ENCODE data around the gene TNIK. TPM values are rescaled to one million over a fixed set of nuclear protein-coding genes. Genes with fewer than 3 reads are reported as not detected.

TNIK gene
- total RNA-seq, 1 donor from 2014 or later: 42.2 TPM

DNA sequence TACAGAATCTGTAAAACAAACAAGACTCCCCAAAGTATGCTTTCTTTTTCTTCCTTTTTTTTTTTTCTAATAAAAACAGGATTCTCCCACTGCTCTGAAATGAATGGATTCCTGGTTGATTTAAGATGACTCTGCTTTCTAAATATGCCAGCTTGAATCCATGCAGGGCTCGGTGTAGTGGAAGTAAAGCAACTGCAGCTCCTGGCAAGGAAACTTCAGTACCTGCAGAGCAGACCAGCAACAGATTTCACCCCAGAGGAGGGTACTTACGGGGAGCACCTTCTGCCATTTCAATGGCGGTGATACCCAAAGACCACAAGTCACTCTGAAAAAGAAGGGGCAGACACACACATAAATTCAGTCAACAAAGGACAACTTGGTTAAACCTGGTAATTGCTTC lies 283.1 kb downstream of the TNIK start:
- intact Hi-C loops (cut with DNase I): no loop called here
- DNase-seq (ENCODE audit: low spot score): no peak

DNA sequence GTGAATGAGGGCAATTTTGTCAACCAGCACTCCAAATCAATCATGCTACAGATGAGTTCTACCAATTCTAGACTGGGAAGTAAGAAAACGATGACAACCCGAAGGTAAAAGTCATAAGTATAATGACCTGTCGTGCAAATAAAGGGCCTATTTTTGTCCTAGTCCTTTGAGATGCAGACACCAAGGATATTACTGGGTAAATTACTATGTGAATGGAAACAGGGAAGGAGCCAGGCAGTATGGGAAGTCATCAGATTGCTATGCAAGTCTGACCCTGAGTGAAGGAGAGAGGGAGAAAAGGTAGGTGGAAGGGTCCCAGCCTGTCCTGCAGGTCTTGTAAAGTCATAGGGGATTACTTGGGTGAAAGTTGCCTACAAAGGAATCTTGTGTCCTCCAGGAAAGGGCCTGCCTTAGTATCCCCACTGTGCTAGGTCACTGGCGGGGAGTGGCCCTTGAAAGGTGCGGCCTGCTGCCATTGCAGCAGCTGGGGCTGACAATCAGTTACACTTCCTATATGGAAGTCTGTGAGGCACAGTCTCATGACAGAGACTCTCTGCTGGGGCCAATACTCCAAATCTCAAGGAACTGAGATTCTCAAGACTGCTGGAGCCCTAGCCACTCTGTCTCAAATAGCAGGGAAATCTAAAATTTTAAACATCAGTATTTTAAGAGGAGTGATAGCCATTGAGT lies 283.8 kb downstream of the TNIK start:
- intact Hi-C loops (cut with DNase I): no loop called here

DNA sequence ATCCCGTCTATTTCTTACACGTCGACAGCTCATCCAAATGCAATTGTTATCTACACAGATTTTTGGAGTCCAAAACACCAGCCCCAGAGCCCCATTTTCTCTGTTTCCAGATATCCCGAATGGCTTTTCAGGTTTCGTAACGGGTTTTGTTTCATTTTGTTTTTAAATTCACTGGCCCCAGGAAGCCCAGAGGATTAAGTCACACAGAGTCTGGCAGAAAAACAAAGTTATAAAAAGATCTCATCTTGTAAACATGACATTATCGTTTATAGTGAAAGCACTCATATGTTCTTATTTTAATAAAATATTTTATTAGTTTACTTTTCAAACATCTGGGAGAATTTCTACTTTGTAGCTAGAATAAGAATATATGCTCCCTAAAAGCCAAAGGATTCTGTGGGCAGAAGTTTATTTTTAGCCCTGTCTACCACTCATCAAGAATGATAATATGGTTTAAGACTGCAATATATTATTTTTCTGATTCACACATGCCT lies 284.4 kb downstream of the TNIK start:
- DNase-seq (ENCODE audit: low spot score): no peak
- intact Hi-C loops (cut with DNase I): no loop called here

More for the DNA sequence above, 283.8 kb downstream of the TNIK start:
- no peak for DNase-seq (ENCODE audit: low spot score)

DNA sequence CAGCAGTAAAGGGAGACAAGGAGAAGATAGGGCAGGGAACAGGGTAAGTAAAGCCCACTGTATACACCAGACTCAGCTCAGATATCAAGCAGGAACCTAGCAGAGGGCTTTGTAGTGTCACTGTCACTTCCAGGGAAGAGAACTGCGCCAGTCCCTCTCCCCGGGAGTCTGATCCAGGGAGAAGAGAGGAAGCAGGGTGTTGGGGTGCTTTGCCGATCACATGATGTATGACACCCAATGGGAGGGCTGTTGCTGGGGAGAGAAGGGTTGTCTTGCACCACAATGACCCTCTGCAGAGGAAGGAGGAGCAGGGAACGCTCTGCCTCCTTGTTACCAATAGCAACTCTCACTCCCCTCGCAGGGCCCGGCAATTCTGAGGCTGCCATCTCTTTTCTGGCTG lies 286.5 kb downstream of the TNIK start:
- DNase-seq (ENCODE audit: low spot score): no peak
- intact Hi-C loops (cut with DNase I): no loop called here

DNA sequence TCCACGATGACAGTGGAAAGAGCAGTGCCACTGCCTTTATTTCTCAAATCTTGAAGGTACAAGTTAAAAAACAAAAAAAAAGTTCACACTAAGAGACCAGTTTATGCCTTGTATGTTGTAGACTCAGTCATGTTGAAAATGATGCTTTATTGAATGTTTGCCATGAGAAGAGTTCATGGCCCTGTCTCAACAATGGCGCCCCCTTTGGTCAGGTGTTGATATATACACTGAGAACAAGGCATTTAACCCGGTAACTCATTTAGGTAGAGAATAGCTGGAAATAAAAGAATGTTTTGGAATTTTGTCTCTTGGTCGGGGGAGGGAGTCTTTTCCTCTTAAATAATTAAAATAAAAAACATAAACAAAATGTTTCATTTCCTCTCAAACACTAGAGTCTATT lies 288.1 kb downstream of the TNIK start:
- intact Hi-C loops (cut with DNase I): no loop called here
- no peak for DNase-seq (ENCODE audit: low spot score)

DNA sequence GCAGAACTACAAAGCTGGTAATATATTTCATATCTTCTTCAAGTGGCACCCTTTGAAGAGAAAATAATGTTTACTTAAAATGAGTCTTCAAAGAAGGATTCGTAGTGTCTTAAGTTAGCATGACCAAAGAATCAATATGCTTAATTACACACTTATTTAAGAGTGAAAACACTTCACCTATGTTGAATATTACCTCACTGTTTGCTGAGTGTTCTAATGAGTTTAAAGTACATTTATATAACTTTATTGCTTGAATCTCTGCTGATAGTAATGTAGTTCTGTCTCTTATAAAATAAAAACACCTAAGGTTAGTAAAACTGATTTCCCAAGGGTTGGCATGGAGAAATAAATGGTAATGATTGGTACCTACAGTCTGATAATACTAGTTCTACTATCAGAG lies 290.3 kb downstream of the TNIK start:
- intact Hi-C loops (cut with DNase I): no loop called here
- no peak for DNase-seq (ENCODE audit: low spot score)

DNA sequence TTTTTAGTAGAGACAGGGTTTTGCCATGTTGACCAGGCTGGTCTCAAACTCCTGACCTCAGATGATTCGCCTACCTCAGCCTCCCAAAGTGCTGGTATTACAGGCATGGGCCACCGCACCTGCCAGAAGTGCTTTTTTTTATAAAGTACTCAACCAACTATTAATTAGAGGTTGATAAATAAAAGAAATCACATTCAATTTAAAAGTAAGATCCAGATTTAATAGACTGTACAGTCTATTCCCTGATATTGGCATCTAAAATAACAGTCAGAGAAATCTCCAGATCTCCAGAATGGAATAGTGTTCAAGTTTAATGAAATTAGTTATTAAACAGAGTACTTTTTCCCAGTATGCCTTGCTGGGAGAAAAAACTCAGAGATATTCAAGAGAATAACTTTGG lies 290.8 kb downstream of the TNIK start:
- no peak for DNase-seq (ENCODE audit: low spot score)
- intact Hi-C loops (cut with DNase I): no loop called here

DNA sequence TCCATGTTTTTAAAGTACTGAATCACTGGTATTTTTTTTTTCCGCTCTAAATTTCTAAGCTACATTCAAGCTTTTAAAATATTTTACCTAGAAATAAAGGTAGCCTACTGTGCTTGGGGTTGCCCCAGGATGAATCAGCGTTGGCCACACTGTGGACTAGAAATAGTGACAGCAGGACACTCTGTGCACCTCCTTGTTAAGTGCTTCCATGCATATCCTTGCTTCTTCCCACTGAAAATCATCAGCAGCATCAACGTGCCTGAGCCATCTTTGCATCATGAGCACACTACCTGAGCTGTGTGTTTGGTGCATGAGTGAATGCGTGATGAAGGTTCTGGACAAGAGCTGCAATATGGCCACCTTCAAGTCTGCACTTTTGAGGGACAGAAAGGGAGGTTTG lies 291.7 kb downstream of the TNIK start:
- intact Hi-C loops (cut with DNase I): no loop called here
- DNase-seq (ENCODE audit: low spot score): no peak

DNA sequence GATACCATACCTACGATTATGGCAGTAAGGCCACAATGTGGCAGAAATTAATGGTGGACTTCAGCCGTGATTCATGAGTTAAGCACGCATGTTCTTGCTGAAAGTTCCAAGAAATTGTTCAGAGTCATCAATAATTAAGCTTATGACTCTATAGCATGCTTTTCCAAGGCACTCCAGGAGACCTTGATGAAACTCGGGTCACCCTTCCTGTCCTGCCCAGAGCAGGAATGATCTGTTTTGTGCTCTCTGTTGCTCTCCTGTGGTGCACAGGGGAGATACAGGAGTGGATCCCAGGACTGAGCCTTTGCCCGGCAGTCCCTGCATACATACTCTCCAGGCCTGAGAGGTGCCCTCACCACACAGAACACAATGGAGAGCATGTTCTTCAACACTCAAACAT lies 292.1 kb downstream of the TNIK start:
- intact Hi-C loops (cut with DNase I): no loop called here

DNA sequence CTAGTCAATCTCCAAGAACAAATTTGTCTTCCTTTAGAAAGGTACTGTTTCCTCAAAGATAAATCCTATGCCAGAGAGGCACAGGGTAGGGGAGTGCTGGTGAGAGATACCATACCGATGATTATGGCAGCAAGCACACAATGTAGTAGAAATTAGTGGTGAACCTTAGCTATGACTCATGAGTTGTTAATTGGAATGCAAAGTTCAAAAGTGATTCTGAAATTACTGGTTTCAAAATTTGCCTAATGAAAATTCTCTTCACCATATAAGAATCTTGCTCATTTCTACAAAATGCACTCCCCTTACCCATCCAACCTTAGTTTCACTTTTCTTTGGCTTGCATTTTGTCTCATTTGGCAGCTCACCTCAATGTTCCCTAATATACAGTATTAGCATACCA lies 294.2 kb downstream of the TNIK start:
- DNase-seq (ENCODE audit: low spot score): no peak
- intact Hi-C loops (cut with DNase I): no loop called here

More for the DNA sequence above, 292.1 kb downstream of the TNIK start:
- DNase-seq (ENCODE audit: low spot score): no peak

DNA sequence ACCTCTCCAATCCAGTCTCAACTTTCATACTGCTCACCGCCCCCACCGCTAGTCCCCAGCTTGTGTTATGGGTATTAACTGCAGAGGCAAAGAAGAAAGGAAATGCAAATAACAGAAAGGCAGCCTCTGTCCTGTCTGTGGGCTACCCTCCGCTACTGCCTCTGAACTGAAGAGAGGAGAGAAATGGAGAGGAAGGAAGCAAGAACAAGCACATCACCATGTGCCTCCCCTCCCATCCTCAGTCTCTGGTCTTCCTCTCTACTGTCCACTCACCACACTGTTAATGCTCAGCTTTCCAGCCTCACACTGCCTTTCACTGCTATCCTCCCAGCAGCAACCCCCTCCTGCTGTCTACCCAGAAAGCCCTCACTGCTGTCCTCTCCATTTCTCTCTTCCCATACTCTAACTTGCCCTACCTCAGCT lies 294.7 kb downstream of the TNIK start:
- no peak for DNase-seq (ENCODE audit: low spot score)
- intact Hi-C loops (cut with DNase I): no loop called here

DNA sequence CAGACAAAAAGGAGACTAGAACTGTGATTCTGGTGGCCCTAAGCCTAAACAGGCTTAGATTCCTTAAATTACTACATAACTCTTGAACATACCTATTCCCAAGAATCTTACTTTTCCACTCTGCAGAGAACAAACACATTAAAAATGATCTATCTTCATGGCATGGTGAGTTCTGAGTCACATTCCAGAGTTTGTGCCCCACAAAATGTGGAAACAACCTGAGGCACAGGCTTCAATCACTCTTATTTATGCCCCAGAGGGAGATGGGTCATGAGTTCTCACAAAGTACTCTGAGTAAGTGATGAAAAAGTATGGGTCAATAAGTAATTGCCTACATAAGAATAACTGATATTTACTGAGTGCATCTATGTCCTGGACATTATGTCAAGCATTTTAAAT lies 296.1 kb downstream of the TNIK start:
- no peak for DNase-seq (ENCODE audit: low spot score)
- intact Hi-C loops (cut with DNase I): no loop called here

DNA sequence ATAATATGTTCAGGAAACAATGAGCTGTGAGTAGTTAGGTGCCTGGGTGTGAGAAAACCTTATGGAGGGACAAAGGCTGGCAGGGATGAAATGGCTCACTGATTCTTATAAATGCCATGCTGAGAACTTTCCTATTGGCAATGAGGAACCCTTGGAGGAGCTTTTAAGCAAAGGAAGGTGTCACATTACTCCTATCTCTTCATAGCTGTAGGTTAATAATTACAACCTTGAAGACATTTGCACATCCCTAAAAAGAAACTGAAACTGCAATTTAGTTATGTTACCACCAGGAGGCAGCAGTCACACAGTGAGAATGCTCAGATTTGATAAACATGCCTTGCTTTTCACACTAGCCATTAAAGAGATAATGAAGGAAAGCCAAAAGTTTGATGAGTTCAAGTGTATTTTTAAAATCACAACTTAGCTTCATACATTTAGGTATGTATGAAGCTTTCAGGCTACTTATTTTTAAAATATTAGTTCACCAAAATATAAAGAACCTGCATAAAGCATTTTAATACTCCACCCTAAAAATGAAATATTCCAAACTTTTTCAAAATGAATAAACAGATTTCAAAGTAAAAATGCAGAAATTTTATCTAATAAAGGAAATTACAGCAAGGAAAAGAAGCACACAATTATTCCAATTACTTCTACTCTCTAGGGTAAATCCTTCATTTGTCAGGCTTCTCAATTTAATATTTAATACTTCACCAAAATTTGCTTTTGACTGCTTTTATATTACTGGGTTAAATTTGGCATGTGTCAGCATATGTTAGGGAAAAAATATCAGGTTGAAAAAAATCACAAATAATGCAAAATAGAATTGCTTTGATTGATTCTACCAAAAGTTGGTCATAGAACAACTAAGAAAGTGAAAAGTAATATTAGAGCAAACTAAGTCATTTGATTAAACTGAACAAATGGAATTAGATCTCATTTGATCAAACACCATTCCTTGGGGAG lies 296.8 kb downstream of the TNIK start:
- no peak for DNase-seq (ENCODE audit: low spot score)
- intact Hi-C loops (cut with DNase I): no loop called here

DNA sequence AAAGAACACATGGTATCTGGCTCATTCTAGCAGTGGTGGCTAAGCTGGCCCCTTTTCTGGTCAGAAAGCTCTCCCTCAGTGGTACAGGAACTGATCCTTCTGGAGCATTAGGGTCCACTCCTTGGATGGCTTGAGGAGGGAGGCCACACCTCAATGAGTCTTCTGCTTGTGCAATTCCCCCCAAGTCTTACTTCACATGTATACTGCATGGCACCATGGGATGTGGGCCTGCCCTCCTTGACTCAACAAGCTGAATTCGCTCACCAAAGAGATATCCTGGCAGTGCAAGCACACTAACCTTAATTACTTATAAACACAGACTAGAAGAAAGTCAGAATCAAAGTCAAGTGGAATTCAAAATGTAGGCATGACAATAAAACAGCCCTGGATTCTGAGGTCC lies 299.9 kb downstream of the TNIK start:
- no peak for DNase-seq (ENCODE audit: low spot score)
- intact Hi-C loops (cut with DNase I): no loop called here

DNA sequence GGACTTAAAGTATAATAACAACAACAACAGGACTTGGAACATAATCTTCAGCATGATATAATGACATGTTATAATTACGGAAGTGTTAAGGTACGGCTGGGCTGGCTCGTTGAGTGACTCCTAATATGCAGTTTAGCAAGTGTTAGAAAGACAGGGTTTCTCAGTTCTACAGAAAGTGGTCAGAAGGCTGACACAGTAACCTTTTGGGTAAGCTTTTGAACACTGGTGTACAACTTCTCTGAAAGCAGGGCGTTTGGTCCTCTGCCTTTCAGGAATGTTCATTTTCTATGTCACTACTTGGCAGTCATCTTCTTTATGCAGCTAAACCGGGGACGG lies 300.4 kb downstream of the TNIK start:
- no peak for DNase-seq (ENCODE audit: low spot score)
- intact Hi-C loops (cut with DNase I): loop anchor here (10.0 kb wide), 1 partner anchor 405 kb away; no protein-coding TSS in a partner anchor

DNA sequence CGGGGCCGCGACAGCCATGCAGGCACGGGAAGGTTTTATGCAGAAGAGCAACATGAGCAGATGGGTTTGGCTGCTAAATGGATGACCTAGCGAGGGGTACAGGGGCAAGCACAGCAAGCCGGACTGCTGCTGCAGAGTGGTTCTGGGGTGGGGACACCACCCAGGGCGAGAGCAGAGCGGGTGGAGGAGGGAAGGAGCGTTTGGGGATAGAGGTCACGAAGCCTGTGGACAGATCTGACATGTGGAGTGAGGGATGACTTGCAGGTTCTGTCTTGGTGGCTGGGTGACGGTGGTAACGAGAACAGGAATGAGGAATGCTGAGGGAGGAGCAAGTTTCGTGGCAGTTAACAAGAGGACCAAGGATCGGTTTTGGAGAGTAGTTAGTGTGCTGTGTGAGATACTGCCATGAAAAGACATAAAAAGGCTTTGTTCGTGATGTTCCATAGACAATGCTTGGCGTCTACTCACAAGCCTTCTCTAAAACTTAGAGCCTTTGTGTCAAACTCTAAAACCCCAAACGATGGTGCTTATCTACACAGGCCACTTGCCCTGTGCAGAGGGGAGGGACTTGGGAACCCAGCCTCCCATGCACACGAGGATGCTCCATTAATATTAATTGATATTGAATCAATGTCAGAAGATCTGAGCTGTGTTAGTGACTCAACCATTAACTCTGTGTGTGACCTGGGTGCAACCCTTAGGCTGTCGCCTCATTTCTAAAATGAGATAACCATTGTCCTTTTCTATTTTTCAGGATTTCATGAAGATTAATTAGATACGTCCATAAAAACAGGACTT lies 301.0 kb downstream of the TNIK start:
- intact Hi-C loops (cut with DNase I): loop anchor here (10.0 kb wide), 1 partner anchor 406 kb away; no protein-coding TSS in a partner anchor
- no peak for DNase-seq (ENCODE audit: low spot score)

DNA sequence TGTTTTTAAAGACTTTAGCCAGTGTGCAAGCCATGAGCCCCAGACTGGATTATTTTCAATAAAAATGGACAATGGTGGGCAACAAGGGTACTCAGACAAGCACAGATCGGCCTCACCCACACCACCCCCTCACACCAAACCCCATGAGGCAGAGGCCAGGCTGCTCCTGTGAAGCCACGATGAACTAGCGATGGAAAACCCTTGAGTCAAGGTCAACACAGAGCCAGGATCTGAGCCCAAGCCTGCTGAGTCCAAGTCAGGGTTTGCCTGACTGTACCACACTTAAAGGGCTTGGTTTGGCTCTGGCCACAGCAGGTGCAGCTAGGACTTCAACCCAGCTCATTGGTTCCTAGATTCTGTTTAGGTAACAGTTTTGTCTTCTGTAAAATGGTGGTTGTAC lies 302.2 kb downstream of the TNIK start:
- DNase-seq (ENCODE audit: low spot score): no peak
- intact Hi-C loops (cut with DNase I): loop anchor here (10.0 kb wide), 1 partner anchor 407 kb away; no protein-coding TSS in a partner anchor

DNA sequence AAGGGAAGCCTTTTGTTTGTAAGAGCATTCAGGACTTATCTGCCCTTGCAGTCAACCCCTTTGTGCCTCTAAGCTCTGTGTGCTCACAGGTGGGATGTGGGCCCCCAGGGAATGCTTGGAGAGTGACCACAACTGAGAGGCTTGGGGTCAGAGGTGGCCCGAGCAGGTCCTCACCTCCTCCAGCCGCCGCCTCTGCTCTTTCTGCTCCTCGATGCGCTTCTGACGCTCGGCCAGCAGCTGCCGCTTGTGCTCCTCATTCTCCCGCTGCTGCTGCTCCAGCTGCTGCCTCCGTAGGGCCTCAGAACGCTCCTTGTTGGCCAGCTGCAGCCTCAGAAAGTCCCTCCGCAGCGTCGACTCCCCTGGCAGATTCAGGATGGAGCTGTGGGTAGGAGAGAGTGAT lies 302.9 kb downstream of the TNIK start:
- DNase-seq (ENCODE audit: low spot score): no peak
- intact Hi-C loops (cut with DNase I): loop anchor here (10.0 kb wide), 1 partner anchor 408 kb away; no protein-coding TSS in a partner anchor

DNA sequence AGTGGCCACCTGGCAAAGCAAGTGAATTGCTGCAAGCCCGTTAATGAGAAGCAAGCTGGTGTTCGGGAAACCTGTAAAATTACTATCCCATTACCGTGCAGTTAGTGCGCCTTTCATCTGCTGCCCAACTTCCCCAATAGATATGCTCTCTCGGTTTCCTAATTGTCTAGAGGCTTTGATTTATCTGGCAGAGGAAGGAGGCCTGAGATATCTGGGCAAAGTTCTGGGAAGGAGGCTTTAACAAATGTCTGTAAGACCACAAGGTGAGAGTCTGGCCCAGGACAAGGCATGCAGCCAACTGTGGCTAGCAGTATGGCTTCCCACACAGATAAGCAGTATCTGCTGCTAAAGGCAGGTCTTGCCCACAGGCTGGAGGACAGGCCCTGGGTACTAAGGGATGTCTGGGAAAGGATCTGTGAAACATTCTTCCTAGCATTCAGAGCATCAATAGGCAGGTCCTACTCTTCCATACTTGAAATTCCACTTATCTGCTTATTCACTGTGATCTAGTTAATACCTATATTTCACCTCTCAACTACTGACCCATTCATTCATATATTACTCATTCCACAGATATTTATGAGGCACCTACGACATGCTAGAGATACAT lies 303.7 kb downstream of the TNIK start:
- intact Hi-C loops (cut with DNase I): loop anchor here (10.0 kb wide), 1 partner anchor 408 kb away; no protein-coding TSS in a partner anchor

More for the DNA sequence above, 303.7 kb downstream of the TNIK start:
- no peak for DNase-seq (ENCODE audit: low spot score)
